Smooth muscle cell (in vitro differentiated cells): ENCODE data around the gene ARHGAP10. TPM values are rescaled to one million over a fixed set of nuclear protein-coding genes. Genes with fewer than 3 reads are reported as not detected.

Source experiments
- DNase-seq: peaks from one replicate; lab custom pipeline; 2025; ENCODE audit not compliant: unreplicated experiment; lab: John Stamatoyannopoulos, UW
- H2AFZ ChIP-seq: fragments of 200-600 bp; sonication (generic); 2 replicates; pipeline ENCODE4 v1.6.0; 2016; ENCODE audit warnings: antibody characterized with exemption, low read depth, mild to moderate bottlenecking
- H3F3A ChIP-seq: fragments of 200-600 bp; sonication (generic); 2 replicates; pipeline ENCODE4 v1.6.0; 2017; ENCODE audit warnings: antibody characterized with exemption, low read depth
- H3K27ac ChIP-seq: fragments of 200-600 bp; sonication (generic); 2 replicates; pipeline ENCODE4 v1.5.1; 2016; ENCODE audit warnings: low read depth, mild to moderate bottlenecking
- H3K27me3 ChIP-seq: fragments of 200-600 bp; sonication (generic); 2 replicates; pipeline ENCODE4 v1.6.1; 2016; ENCODE audit warnings: low read depth, mild to moderate bottlenecking
- H3K36me3 ChIP-seq: fragments of 200-600 bp; sonication (generic); 2 replicates; pipeline ENCODE4 v1.5.1; 2016; ENCODE audit warnings: low read depth
- H3K4me1 ChIP-seq: fragments of 200-600 bp; sonication (generic); 2 replicates; pipeline ENCODE4 v1.5.1; 2016; ENCODE audit warnings: low read depth
- H3K4me2 ChIP-seq: fragments of 200-600 bp; sonication (generic); 2 replicates; pipeline ENCODE4 v1.6.0; 2016; ENCODE audit warnings: mild to moderate bottlenecking
- H3K4me3 ChIP-seq: fragments of 200-600 bp; sonication (generic); 2 replicates; pipeline ENCODE4 v1.5.1; 2016; ENCODE audit warnings: mild to moderate bottlenecking
- H3K79me2 ChIP-seq: fragments of 200-600 bp; sonication (generic); 2 replicates; pipeline ENCODE4 v1.6.0; 2016; ENCODE audit warnings: low read depth, mild to moderate bottlenecking
- H3K9ac ChIP-seq: fragments of 200-600 bp; sonication (generic); 2 replicates; pipeline ENCODE4 v1.6.0; 2016; ENCODE audit warnings: low read depth
- H3K9me3 ChIP-seq: fragments of 200-600 bp; sonication (generic); replicated peaks from 2 replicates; pipeline ENCODE4 v1.5.1; 2016; ENCODE audit warnings: low read depth
- H4K20me1 ChIP-seq: fragments of 200-600 bp; sonication (generic); 2 replicates; pipeline ENCODE4 v1.6.0; 2016; ENCODE audit warnings: low read depth
- CTCF ChIP-seq: fragments of 200-600 bp; sonication (generic); IDR thresholded peaks from 2 replicates; pipeline ENCODE4 v1.5.1; 2017; ENCODE audit warnings: borderline replicate concordance, mild to moderate bottlenecking, antibody characterized with exemption; ENCODE audit not compliant: insufficient read depth, poor library complexity, severe bottlenecking
- WGBS: methylation state at CpG from one replicate; pipeline ENCODE4 v1.1.7; 2016; ENCODE audit warnings: low lambda C conversion rate; 5-methylcytosine and 5-hydroxymethylcytosine counted together
- polyA plus RNA-seq: library from polyadenylated mRNA; unstranded; fragments of >200 nt; fragmentation: Nextera tagmentation; extraction: Ambion mirVana; gene quantifications from 2 replicates; pipeline ENCODE4 v1.2.1, GENCODE V29; 2016
- total RNA-seq: library from RNA; depleted of rRNA; stranded (reverse); fragments of >200 nt; gene quantifications from 2 replicates; pipeline ENCODE4 v1.2.3, GENCODE V29; 2014

ARHGAP10 gene
- total and polyA plus RNA-seq, 2 experiments from 2014 or later, result 6.2 to 11.6 TPM

DNA sequence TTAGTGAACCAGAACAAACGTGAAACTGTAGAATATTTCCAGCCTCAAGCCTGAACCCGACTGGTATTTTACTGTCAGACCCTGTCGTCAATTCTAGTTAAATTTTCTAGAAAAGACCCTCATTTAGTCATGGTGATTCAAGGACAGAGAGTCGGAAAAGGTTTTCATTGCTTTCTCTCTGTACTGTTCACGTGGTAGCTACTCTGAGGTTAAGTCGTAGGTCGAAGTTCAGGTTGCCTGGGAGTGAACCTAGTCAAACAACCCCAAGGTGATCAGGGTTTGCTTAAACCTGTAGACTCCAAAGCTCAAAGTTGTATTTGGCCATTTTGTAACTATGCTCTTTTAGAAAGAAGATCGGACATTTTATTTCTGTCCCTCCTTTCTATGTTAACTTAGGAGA lies 283.6 kb downstream of the ARHGAP10 start:
- Histone ChIP-seq H3K79me2 (peaks cover 3% of the 10 kb centered on the region), H3K4me1 (no peaks in the 10 kb centered on the region), H2AFZ (no peak overlapping the region), H3K27ac (no peak overlapping the region), H3K36me3 (no peaks in the 10 kb centered on the region), H3K9me3 (no peaks in the 10 kb centered on the region), H3F3A (no peaks in the 10 kb centered on the region), H3K27me3 (no peaks in the 10 kb centered on the region), H3K9ac (no peak overlapping the region), H3K4me3 (no peak overlapping the region), H3K4me2 (no peak overlapping the region), H4K20me1 (no peaks in the 10 kb centered on the region)
- no peak for DNase-seq
- no peak for TF ChIP-seq CTCF
- WGBS, result 95% methylated on average over 8 of the region's 8 CpGs

- H3K79me2 ChIP-seq, result peaks cover 3% of the 10 kb centered on the region
- H3K27ac ChIP-seq, result no peak overlapping the region
- no peak for TF ChIP-seq CTCF
- no peaks in the 10 kb centered on the region for H4K20me1 ChIP-seq
- no peaks in the 10 kb centered on the region for H3K4me1 ChIP-seq
- DNase-seq, result no peak
- 64% methylated on average over 6 of the region's 6 CpGs for WGBS
- H3K36me3 ChIP-seq, result no peaks in the 10 kb centered on the region
- H3K4me3 ChIP-seq, result no peak overlapping the region
- no peak overlapping the region for H3K4me2 ChIP-seq
- no peaks in the 10 kb centered on the region for H3K27me3 ChIP-seq
- H3K9me3 ChIP-seq, result no peaks in the 10 kb centered on the region
- H2AFZ ChIP-seq, result no peak overlapping the region
- H3K9ac ChIP-seq, result no peak overlapping the region
- H3F3A ChIP-seq, result no peaks in the 10 kb centered on the region
Observed at GRCh38 chr4:148016063-148016637, 284.3 kb downstream of the ARHGAP10 start.

- H3K36me3 ChIP-seq, result no peaks in the 10 kb centered on the region
- H2AFZ ChIP-seq, result no peak overlapping the region
- H3K4me1 ChIP-seq, result no peaks in the 10 kb centered on the region
- no peak overlapping the region for H3K4me2 ChIP-seq
- H4K20me1 ChIP-seq, result no peaks in the 10 kb centered on the region
- no peak for TF ChIP-seq CTCF
- H3K27ac ChIP-seq, result no peak overlapping the region
- DNase-seq, result no peak
- WGBS, result 91% methylated on average over 5 of the region's 5 CpGs
- H3K4me3 ChIP-seq, result no peak overlapping the region
- no peaks in the 10 kb centered on the region for H3K27me3 ChIP-seq
- no peak overlapping the region for H3K9ac ChIP-seq
- H3K79me2 ChIP-seq, result peaks cover 3% of the 10 kb centered on the region
- no peaks in the 10 kb centered on the region for H3K9me3 ChIP-seq
- H3F3A ChIP-seq, result no peaks in the 10 kb centered on the region
Observed at GRCh38 chr4:148017801-148018200, 285.9 kb downstream of the ARHGAP10 start.

DNA sequence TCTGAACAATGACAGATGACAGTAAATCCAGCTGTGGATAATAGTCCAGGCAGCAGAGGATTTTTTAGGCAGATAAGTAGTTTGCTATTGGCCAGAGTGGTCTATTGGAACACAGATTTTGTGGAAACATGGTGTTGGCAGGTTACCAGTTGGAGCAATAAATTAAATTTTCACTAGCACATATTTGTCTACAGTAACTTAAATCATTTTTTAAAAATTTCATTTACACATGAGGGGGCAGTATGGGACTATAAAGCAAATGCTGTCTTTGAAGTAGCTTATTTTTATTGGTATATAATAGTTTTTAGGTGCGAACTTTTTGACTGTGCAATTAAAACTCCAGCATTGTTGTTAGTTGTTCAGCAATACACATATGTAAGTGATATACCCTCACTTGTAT lies 289.8 kb downstream of the ARHGAP10 start:
- Histone ChIP-seq H3K27ac (no peak overlapping the region), H2AFZ (no peak overlapping the region), H3K36me3 (no peaks in the 10 kb centered on the region), H3K27me3 (no peaks in the 10 kb centered on the region), H3F3A (no peaks in the 10 kb centered on the region), H3K9ac (no peak overlapping the region), H3K4me2 (no peak overlapping the region), H3K9me3 (no peaks in the 10 kb centered on the region), H3K4me3 (no peak overlapping the region), H3K79me2 (peaks cover 3% of the 10 kb centered on the region), H3K4me1 (no peaks in the 10 kb centered on the region), H4K20me1 (no peaks in the 10 kb centered on the region)
- WGBS, result 97% methylated on average over 1 of the region's 1 CpG
- TF ChIP-seq CTCF, result no peak
- no peak for DNase-seq
